Hepatic stellate cell (primary cell): Measurements from ENCODE around the gene FHIP1A.

Experiments used
- DNase-seq: peaks from one replicate; pipeline ENCODE4 v3.0.0; 2011; ENCODE audit warnings: low spot score

The FHIP1A gene

GRCh38 chr4:151458148-151458547 is 49.2 kb downstream of the FHIP1A start:
- DNase-seq: no peak
